WTC11 (cell line): ENCODE data around the gene LRRC40. TPM values are rescaled to one million over a fixed set of nuclear protein-coding genes. Genes with fewer than 3 reads are reported as not detected.

ENCODE experiments used
- ATAC-seq: fragments of 200-7000 bp; cut with Tn5 transposase; 2 replicates; pipeline ENCODE4 v1.10.0; 2021; ENCODE audit warnings: mild to moderate bottlenecking, moderate library complexity
- CTCF ChIA-PET: fragments of 300-600 bp; sonication (Branson Sonifier 250); formaldehyde crosslinking; loops from one replicate; lab custom pipeline; 2021; ENCODE audit warnings: antibody characterized with exemption; lab: Charles Lee
- POLR2A ChIA-PET: fragments of 350-600 bp; sonication (Branson Sonifier 250); formaldehyde crosslinking; loops from one replicate; lab custom pipeline; 2021; ENCODE audit warnings: antibody characterized with exemption; lab: Charles Lee
- DNase-seq: peaks from one replicate; pipeline ENCODE4 v3.0.0; 2021; ENCODE audit warnings: low spot score
- H3K27ac Mint-ChIP-seq: 2 replicates; pipeline ENCODE4 v1.8.0; 2021; ENCODE audit warnings: mixed read lengths
- H3K27me3 Mint-ChIP-seq: 2 replicates; pipeline ENCODE4 v1.8.0; 2021; ENCODE audit warnings: low read depth, mild to moderate bottlenecking, moderate library complexity, mixed read lengths
- H3K36me3 Mint-ChIP-seq: 2 replicates; pipeline ENCODE4 v1.8.0; 2021; ENCODE audit warnings: mixed read lengths
- H3K4me1 Mint-ChIP-seq: 2 replicates; pipeline ENCODE4 v1.8.0; 2022; ENCODE audit warnings: mixed read lengths
- H3K4me3 Mint-ChIP-seq: 2 replicates; pipeline ENCODE4 v1.8.0; 2021; ENCODE audit warnings: mild to moderate bottlenecking, moderate library complexity, mixed read lengths
- H3K9me3 Mint-ChIP-seq: 2 replicates; pipeline ENCODE4 v1.8.0; 2021; ENCODE audit warnings: mixed read lengths
- CBFB ChIP-seq: sonication (generic); formaldehyde crosslinking; IDR thresholded peaks from 2 replicates; pipeline ENCODE4 v1.8.1; 2022; ENCODE audit warnings: mild to moderate bottlenecking, low read depth, missing genetic modification reagents
- CREB1 ChIP-seq: sonication (generic); formaldehyde crosslinking; IDR thresholded peaks from 2 replicates; pipeline ENCODE4 v1.8.0; 2023; ENCODE audit warnings: mild to moderate bottlenecking, missing genetic modification reagents
- CREM ChIP-seq: sonication (generic); formaldehyde crosslinking; IDR thresholded peaks from 2 replicates; pipeline ENCODE4 v1.8.1; 2022; ENCODE audit warnings: mild to moderate bottlenecking, missing genetic modification reagents, moderate library complexity
- FOXP1 ChIP-seq: sonication (generic); formaldehyde crosslinking; IDR thresholded peaks from 2 replicates; pipeline ENCODE4 v1.8.0; 2022; ENCODE audit warnings: missing genetic modification reagents, mild to moderate bottlenecking, moderate library complexity, borderline replicate concordance
- GRHL2 ChIP-seq: fragments of 250-450 bp; sonication (Bioruptor Pico); IDR thresholded peaks from 2 replicates; pipeline ENCODE4 v1.8.0; 2022; ENCODE audit warnings: mild to moderate bottlenecking, moderate library complexity; ENCODE audit not compliant: insufficient replicate concordance, severe bottlenecking
- MYBL2 ChIP-seq: sonication (generic); formaldehyde crosslinking; IDR thresholded peaks from 2 replicates; pipeline ENCODE4 v1.8.1; 2023; ENCODE audit warnings: mild to moderate bottlenecking, moderate library complexity, missing genetic modification reagents
- NFE2L1 ChIP-seq: sonication (generic); formaldehyde crosslinking; IDR thresholded peaks from 2 replicates; pipeline ENCODE4 v1.8.1; 2023; ENCODE audit warnings: missing genetic modification reagents
- NR3C1 ChIP-seq: sonication (generic); formaldehyde crosslinking; conservative IDR thresholded peaks from 2 replicates; pipeline ENCODE4 v1.8.1; 2023; ENCODE audit warnings: low read depth, mild to moderate bottlenecking, missing genetic modification reagents
- OVOL2 ChIP-seq: fragments of 250-450 bp; sonication (Bioruptor Pico); IDR thresholded peaks from 2 replicates; pipeline ENCODE4 v1.9.0; 2021; ENCODE audit warnings: mild to moderate bottlenecking, borderline replicate concordance
- SMAD3 ChIP-seq: sonication (generic); formaldehyde crosslinking; IDR thresholded peaks from 2 replicates; pipeline ENCODE4 v1.8.0; 2022; ENCODE audit warnings: missing genetic modification reagents, mild to moderate bottlenecking, borderline replicate concordance
- SP1 ChIP-seq: sonication (generic); formaldehyde crosslinking; conservative IDR thresholded peaks from 2 replicates; pipeline ENCODE4 v1.8.1; 2022; ENCODE audit warnings: missing genetic modification reagents
- ZNF138 ChIP-seq: sonication (generic); formaldehyde crosslinking; conservative IDR thresholded peaks from 2 replicates; pipeline ENCODE4 v1.8.1; 2022; ENCODE audit warnings: mild to moderate bottlenecking, moderate library complexity, missing genetic modification reagents
- ZNF219 ChIP-seq: sonication (generic); formaldehyde crosslinking; IDR thresholded peaks from 2 replicates; pipeline ENCODE4 v1.8.0; 2023; ENCODE audit warnings: missing genetic modification reagents, mild to moderate bottlenecking, borderline replicate concordance
- ZNF317 ChIP-seq: sonication (generic); formaldehyde crosslinking; IDR thresholded peaks from 2 replicates; pipeline ENCODE4 v1.8.1; 2023; ENCODE audit warnings: low read depth, mild to moderate bottlenecking, moderate library complexity, missing genetic modification reagents, borderline replicate concordance
- ZNF416 ChIP-seq: fragments of 250-450 bp; sonication (Bioruptor Pico); IDR thresholded peaks from 2 replicates; pipeline ENCODE4 v1.9.0; 2021; ENCODE audit warnings: mild to moderate bottlenecking, inconsistent platforms
- total RNA-seq: library from RNA; stranded (reverse); gene quantifications from 3 replicates; pipeline ENCODE4 v1.2.3, GENCODE V29; 2021
- TF ChIP-seq, protein P1 (sequence below): sonication (generic); formaldehyde crosslinking; IDR thresholded peaks from 2 replicates; pipeline ENCODE4 v1.8.0; 2022; ENCODE audit warnings: mild to moderate bottlenecking, missing genetic modification reagents
- TF ChIP-seq, protein P2 (sequence below): sonication (generic); formaldehyde crosslinking; IDR thresholded peaks from 2 replicates; pipeline ENCODE4 v1.8.1; 2023; ENCODE audit warnings: mild to moderate bottlenecking, missing genetic modification reagents, borderline replicate concordance
- TF ChIP-seq, protein P3 (sequence below): sonication (generic); formaldehyde crosslinking; IDR thresholded peaks from 2 replicates; pipeline ENCODE4 v1.8.0; 2022; ENCODE audit warnings: mild to moderate bottlenecking, missing genetic modification reagents
- TF ChIP-seq, protein P4 (sequence below): sonication (generic); formaldehyde crosslinking; IDR thresholded peaks from 2 replicates; pipeline ENCODE4 v1.8.1; 2022; ENCODE audit warnings: mild to moderate bottlenecking, moderate library complexity, missing genetic modification reagents

Gene LRRC40
- total RNA-seq, 1 experiment from 2014 or later: 26.7 TPM

DNA sequence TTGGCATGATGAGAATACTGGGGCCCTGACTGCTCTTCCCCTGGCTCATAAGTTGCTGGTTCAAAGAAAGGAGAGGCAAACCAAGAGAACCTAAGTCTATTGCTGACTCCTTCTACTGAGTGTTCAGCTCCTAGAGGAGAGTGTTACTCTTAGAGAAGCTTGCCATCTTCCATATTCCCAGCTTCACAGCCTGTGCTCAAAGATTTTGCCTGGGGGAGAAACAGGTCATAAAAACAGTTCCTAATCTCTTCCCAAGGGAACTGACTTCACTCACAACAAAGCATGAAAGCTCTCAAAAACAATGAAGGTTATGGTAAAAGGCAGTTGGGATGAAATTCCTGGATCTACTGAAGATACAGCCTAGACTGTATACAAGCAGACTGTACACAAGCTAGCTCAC lies 37.1 kb downstream of the LRRC40 start:
- Mint-ChIP-seq H3K4me3 (no peak overlapping the region), H3K36me3 (no peaks in the 10 kb centered on the region), H3K27me3 (no peaks in the 10 kb centered on the region), H3K27ac (peak overlapping the region; percentile 64; the same call in 1 of the 2 replicates), H3K9me3 (no peaks in the 10 kb centered on the region)
- no peak for ATAC-seq
- CTCF ChIA-PET: interaction anchor here (1.2 to 1.9 kb wide), 3 partner anchors 19 to 35 kb away, joined by 3 to 6 read pairs (median 4); no protein-coding TSS in a partner anchor
- TF ChIP-seq MYBL2 (no peak), NFE2L1 (CRISPR knock-in tag) (no peak), ZNF317 (CRISPR knock-in tag) (no peak), SMAD3 (CRISPR knock-in tag) (no peak), ZNF416 (no peak), CREB1 (CRISPR knock-in tag) (no peak), OVOL2 (CRISPR knock-in tag) (no peak), CREM (no peak), GRHL2 (no peak), CBFB (no peak), SP1 (CRISPR knock-in tag) (no peak), ZNF138 (CRISPR knock-in tag) (no peak)
- TF ChIP-seq, protein P1, sequence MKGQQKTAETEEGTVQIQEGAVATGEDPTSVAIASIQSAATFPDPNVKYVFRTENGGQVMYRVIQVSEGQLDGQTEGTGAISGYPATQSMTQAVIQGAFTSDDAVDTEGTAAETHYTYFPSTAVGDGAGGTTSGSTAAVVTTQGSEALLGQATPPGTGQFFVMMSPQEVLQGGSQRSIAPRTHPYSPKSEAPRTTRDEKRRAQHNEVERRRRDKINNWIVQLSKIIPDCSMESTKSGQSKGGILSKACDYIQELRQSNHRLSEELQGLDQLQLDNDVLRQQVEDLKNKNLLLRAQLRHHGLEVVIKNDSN: no peak
- TF ChIP-seq, protein P2, sequence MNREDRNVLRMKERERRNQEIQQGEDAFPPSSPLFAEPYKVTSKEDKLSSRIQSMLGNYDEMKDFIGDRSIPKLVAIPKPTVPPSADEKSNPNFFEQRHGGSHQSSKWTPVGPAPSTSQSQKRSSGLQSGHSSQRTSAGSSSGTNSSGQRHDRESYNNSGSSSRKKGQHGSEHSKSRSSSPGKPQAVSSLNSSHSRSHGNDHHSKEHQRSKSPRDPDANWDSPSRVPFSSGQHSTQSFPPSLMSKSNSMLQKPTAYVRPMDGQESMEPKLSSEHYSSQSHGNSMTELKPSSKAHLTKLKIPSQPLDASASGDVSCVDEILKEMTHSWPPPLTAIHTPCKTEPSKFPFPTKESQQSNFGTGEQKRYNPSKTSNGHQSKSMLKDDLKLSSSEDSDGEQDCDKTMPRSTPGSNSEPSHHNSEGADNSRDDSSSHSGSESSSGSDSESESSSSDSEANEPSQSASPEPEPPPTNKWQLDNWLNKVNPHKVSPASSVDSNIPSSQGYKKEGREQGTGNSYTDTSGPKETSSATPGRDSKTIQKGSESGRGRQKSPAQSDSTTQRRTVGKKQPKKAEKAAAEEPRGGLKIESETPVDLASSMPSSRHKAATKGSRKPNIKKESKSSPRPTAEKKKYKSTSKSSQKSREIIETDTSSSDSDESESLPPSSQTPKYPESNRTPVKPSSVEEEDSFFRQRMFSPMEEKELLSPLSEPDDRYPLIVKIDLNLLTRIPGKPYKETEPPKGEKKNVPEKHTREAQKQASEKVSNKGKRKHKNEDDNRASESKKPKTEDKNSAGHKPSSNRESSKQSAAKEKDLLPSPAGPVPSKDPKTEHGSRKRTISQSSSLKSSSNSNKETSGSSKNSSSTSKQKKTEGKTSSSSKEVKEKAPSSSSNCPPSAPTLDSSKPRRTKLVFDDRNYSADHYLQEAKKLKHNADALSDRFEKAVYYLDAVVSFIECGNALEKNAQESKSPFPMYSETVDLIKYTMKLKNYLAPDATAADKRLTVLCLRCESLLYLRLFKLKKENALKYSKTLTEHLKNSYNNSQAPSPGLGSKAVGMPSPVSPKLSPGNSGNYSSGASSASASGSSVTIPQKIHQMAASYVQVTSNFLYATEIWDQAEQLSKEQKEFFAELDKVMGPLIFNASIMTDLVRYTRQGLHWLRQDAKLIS: no peak
- TF ChIP-seq, protein P3, sequence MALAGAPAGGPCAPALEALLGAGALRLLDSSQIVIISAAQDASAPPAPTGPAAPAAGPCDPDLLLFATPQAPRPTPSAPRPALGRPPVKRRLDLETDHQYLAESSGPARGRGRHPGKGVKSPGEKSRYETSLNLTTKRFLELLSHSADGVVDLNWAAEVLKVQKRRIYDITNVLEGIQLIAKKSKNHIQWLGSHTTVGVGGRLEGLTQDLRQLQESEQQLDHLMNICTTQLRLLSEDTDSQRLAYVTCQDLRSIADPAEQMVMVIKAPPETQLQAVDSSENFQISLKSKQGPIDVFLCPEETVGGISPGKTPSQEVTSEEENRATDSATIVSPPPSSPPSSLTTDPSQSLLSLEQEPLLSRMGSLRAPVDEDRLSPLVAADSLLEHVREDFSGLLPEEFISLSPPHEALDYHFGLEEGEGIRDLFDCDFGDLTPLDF (CRISPR knock-in tag): no peak
- TF ChIP-seq, all 79 proteins: peak for 0
- peaks cover 5% of the 10 kb centered on the region; the same call in 1 of the 2 replicates for H3K4me1 Mint-ChIP-seq
- POLR2A ChIA-PET: no interaction called here
- no peak for DNase-seq

DNA sequence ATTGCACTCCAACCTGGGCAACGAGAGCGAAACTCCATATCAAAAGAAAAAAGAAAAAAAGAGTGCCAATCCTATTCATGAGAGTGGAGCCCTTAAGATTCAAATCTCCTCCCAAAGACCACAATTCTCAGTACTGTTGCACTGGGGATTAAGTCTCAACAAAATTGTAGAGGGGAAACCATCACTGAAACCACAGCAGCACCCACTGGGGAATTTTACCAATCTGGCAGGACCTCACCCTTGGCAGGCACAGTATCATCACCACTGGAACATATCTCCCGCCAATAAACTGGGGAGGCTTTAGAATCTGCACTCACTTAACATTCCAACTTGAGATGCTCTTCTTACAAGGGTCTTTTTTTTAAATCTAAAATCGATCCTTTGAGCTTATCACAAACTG lies 41.0 kb downstream of the LRRC40 start:
- ChIA-PET POLR2A (no interaction called here), CTCF (no interaction called here)
- H3K4me1 Mint-ChIP-seq: peaks cover 5% of the 10 kb centered on the region; the same call in 1 of the 2 replicates
- H3K4me3 Mint-ChIP-seq: no peak overlapping the region
- H3K36me3 Mint-ChIP-seq: peaks cover 11% of the 10 kb centered on the region
- no peak for TF ChIP-seq ZNF219 (CRISPR knock-in tag)
- no peak for TF ChIP-seq FOXP1 (CRISPR knock-in tag)
- no peak for TF ChIP-seq NR3C1
- TF ChIP-seq, protein P4, sequence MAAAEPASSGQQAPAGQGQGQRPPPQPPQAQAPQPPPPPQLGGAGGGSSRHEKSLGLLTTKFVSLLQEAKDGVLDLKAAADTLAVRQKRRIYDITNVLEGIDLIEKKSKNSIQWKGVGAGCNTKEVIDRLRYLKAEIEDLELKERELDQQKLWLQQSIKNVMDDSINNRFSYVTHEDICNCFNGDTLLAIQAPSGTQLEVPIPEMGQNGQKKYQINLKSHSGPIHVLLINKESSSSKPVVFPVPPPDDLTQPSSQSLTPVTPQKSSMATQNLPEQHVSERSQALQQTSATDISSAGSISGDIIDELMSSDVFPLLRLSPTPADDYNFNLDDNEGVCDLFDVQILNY: no peak
- H3K27ac Mint-ChIP-seq: no peak overlapping the region
- DNase-seq: no peak
- ATAC-seq: no peak
- no peaks in the 10 kb centered on the region for H3K27me3 Mint-ChIP-seq
- H3K9me3 Mint-ChIP-seq: 0 out of 2 replicates have a peak, but pooled peaks cover 5% of the 10 kb centered on the region
